22Rv1 (cell line): ENCODE data around the gene TCTA.

Source experiments
- H3K27ac ChIP-seq: fragments of 450-650 bp; 2 replicates; pipeline ENCODE4 v1.5.1; 2017
- ZFX ChIP-seq: fragments of 450-650 bp; IDR thresholded peaks from 2 replicates; pipeline ENCODE4 v1.6.1; 2017; ENCODE audit warnings: antibody characterized with exemption, borderline replicate concordance
- TF ChIP-seq, protein P1 (sequence below): fragments of 450-650 bp; IDR thresholded peaks from 2 replicates; pipeline ENCODE4 v1.5.1; 2017; ENCODE audit warnings: mild to moderate bottlenecking

TCTA gene

DNA sequence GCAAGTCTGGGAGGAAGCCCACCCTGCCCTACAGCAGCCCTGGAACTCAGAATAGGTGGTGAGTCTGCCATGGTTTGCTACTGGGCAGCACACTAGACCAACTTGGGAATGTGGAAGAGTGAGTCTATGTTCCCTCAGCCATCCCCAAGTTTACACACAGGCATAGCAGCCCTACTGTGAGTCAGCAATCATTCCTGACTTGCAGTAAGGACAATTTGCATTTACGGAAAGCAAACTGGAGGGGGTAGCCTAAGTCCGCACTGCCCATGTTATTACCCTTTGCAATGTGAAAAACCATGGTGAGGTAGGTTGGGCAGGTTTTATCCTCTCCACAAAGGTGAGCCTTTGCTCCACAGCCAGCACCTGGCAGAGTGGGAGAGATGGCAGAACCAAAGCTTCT is 4.6 kb downstream of the TCTA start:
- no peak overlapping the region for H3K27ac ChIP-seq
- TF ChIP-seq ZFX = no peak
- TF ChIP-seq, protein P1, sequence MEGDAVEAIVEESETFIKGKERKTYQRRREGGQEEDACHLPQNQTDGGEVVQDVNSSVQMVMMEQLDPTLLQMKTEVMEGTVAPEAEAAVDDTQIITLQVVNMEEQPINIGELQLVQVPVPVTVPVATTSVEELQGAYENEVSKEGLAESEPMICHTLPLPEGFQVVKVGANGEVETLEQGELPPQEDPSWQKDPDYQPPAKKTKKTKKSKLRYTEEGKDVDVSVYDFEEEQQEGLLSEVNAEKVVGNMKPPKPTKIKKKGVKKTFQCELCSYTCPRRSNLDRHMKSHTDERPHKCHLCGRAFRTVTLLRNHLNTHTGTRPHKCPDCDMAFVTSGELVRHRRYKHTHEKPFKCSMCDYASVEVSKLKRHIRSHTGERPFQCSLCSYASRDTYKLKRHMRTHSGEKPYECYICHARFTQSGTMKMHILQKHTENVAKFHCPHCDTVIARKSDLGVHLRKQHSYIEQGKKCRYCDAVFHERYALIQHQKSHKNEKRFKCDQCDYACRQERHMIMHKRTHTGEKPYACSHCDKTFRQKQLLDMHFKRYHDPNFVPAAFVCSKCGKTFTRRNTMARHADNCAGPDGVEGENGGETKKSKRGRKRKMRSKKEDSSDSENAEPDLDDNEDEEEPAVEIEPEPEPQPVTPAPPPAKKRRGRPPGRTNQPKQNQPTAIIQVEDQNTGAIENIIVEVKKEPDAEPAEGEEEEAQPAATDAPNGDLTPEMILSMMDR = no peak

DNA sequence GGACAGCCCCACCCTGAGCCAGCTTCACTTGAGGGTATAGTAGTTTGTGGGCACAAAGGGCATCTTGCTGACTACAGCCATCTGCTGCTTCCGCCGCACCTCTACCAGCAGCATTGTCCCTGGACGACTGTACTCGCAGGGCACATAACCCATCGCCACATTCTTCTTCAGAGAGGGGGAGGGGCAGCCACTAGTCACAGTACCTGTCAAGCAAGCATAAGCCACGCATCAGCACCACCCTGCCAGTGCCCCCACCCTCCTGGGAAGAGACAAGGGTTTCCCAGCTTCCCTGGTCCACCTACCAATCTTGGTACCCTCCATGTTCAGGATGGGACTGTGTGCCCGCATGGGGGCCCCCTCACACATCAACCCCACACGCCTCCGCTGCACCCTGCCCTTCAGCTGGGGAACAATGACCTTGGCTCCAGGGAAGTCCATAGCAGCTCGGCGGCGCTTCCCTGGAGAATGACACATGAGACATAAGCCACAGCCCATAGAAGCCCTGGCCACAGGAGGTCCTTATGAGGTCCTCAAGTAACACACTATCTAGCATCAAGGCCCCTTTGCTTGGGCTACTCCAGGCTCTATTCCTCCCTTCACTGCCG is 5.4 kb downstream of the TCTA start:
- TF ChIP-seq, protein P1 = no peak
- no peak for TF ChIP-seq ZFX
- H3K27ac ChIP-seq = no peak overlapping the region

DNA sequence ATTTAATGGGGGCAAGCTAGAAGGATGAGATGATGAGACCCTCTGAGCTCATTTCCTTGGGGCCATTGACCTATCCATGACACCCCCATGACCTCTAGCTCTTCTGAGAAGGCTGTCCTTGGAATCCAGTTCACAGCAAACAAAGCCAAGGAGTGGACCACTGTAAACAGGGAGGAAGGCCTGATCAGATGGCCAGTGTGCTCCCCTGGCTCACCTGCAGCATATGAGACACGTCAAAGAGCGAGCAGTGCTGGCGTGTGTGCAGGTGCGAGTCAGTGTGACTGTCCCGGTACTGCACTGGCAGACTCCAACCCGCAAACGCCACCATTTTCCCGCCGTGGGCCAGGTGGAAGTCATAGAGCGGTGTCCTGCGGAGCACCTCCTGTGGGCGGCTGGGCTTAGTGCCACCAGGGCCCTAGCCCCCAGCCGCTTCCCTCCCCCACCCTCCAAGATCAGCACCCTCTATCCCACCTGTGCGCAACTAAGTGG is 9.7 kb downstream of the TCTA start:
- TF ChIP-seq, protein P1 = no peak
- TF ChIP-seq ZFX = no peak
- H3K27ac ChIP-seq = no peak overlapping the region

DNA sequence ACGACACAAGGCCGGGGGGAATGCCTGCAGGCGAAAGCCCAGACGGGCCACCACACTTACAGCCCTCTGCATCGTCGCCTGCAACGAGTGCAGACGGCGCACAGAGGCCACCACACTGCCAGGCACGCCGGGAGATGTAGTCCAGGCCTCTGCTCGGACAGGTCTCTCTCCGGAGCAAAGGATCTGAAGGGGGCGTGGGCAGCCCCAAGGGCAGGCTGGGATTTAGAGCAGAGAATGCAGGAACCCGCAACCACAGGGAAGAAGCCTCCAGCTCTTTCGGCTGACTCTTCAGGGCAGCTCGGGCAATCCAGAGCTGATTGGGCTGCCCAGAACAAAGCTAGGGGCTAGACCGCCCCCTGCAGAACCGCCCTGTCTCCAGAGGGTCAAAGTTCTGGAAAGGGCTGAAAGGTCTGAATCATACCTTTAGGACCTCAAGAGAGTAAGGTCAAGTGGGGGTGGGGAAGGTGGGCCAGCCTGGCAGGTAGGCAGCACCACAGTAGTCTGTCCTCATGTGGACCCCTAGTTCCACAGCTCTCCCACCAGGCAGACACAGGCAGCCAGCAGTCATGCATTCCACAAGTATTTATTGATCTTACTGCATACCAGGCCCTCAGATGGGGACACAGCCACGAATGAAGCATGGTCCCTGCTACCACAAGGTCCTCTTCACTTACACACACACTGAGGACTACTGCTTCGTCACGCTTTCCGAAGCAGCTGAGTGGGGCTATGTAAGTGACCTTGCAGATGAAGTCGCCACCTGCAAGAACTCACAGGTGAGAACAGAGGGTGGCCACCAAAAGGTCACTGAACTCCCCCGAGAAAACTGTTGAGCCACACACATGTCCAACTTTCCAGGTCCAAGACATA is 10.4 kb downstream of the TCTA start, which contains the start of gene AMT:
Gene AMT (minus strand): TSS at position 95 of the 870 bp plus-strand sequence. CDS start 23 bp downstream, at position 72.
- no peak for TF ChIP-seq ZFX
- TF ChIP-seq, protein P1 = no peak
- H3K27ac ChIP-seq = no peak within 1 kb of the TSS

DNA sequence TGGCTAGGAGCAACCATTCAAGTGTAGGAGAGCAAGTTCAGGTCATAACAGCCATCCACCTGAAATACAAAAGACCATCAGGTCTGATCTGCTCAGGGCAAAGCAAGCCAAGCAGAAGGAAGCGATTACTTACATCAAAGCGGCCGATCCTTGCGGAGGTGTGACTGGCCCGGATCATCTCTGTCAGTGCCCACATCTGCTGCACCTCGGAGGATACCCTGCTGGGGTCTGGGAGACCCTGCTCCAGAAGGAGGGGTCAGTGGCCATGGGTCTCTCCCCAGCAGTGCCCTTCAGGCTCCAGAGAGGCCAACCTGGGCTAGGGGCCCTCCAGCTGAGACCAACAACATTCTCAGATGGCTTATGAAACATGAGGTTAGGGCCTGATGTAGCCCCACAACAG is 12.6 kb downstream of the TCTA start:
- no peak overlapping the region for H3K27ac ChIP-seq
- TF ChIP-seq, protein P1 = no peak
- no peak for TF ChIP-seq ZFX

DNA sequence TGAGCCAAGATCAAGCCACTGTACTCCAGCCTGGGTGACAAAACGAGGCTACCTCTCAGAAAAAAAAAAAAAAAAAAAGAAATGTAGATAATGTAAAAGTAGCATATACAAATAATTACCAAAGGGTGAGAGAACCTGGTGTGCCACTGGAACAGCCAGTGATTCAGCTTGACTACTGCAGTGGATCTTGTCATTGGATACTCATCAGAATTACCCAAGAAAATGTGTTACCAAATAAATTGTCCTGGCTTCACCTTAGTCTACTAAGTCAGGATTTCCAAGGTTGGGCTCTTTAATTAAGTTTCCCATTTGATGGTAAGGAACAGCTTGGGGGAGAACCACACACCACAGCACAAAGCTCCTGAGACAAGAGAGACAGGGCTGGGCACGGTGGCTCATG is 15.4 kb downstream of the TCTA start:
- no peak for TF ChIP-seq ZFX
- TF ChIP-seq, protein P1 = no peak
- H3K27ac ChIP-seq = no peak overlapping the region

DNA sequence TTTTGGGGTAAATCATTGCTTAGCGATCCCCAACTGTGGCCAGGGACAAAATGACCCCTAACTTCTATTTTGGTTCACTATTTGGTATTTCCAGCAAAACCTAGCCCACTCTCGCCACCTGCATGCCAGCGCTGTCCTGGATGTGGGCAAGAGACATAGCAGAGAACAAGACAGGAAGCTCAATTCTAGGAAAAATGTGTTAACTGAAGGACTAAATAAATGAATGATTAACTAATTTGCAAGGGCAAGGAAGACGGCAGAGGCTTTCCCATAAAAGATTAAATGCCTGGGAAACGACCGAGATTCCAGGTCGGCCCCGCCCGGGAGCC is 16.5 kb downstream of the TCTA start:
- peak overlapping the region; percentile 91 for H3K27ac ChIP-seq

More for the DNA sequence above, 16.5 kb downstream of the TCTA start:
- TF ChIP-seq ZFX = no peak
- TF ChIP-seq, protein P1 = no peak
